ENCODE data around the gene MRAS. TPM values are rescaled to one million over a fixed set of nuclear protein-coding genes. Genes with fewer than 3 reads are reported as not detected.

MRAS gene
- polyA plus RNA-seq, 1 donor from 2014 or later = 52.8 TPM

GRCh38 chr3:138308783-138309182 is 39.6 kb upstream of the MRAS start:
- no peaks in the 10 kb centered on the region for H3K27me3 ChIP-seq (ENCODE audit: insufficient read depth, low read depth, low read length)
- no peak overlapping the region for H3K4me2 ChIP-seq (ENCODE audit: low read length)
- no peaks in the 10 kb centered on the region for H3K9me2 ChIP-seq (ENCODE audit: insufficient read depth, low read length)
- H3K9me3 ChIP-seq (ENCODE audit: low read length) = peaks cover 8% of the 10 kb centered on the region
- H3F3A ChIP-seq (ENCODE audit: insufficient read depth, low read length, poor library complexity, severe bottlenecking) = no peaks in the 10 kb centered on the region
- no peak overlapping the region for H2AFZ ChIP-seq (ENCODE audit: low read depth, low read length)
- no peaks in the 10 kb centered on the region for H4K20me1 ChIP-seq (ENCODE audit: insufficient read depth)
- H3K79me2 ChIP-seq (replicated peaks; ENCODE audit: insufficient read depth, low read length) = no peaks in the 10 kb centered on the region
- no peak overlapping the region for H3K4me3 ChIP-seq (ENCODE audit: low read length)
- H3K36me3 ChIP-seq (ENCODE audit: insufficient read depth, low read length) = no peaks in the 10 kb centered on the region
- H3K9ac ChIP-seq (ENCODE audit: low read length) = no peak overlapping the region
- no peak overlapping the region for H3K27ac ChIP-seq (ENCODE audit: low read length)
- TF ChIP-seq CTCF (IDR thresholded peaks at IDR 0.05; ENCODE audit: poor library complexity, severe bottlenecking) = no peak
- no peak for TF ChIP-seq RAD21 (conservative IDR thresholded peaks at IDR 0.05)
- TF ChIP-seq EP300 (conservative IDR thresholded peaks at IDR 0.05; ENCODE audit: poor library complexity, severe bottlenecking) = no peak
- no peak for TF ChIP-seq TAF1 (IDR thresholded peaks at IDR 0.05; ENCODE audit: low read depth)
- no peak for TF ChIP-seq EZH2 (IDR thresholded peaks at IDR 0.05; ENCODE audit: borderline replicate concordance, insufficient read depth, low read length, poor library complexity, severe bottlenecking)
- no peak for TF ChIP-seq SMC3 (conservative IDR thresholded peaks at IDR 0.05; ENCODE audit: poor library complexity)
- no peak for TF ChIP-seq POLR2AphosphoS5 (IDR thresholded peaks at IDR 0.05)

- H3F3A ChIP-seq (ENCODE audit: insufficient read depth, low read length, poor library complexity, severe bottlenecking) = no peaks in the 10 kb centered on the region
- H3K27me3 ChIP-seq (ENCODE audit: insufficient read depth, low read depth, low read length) = no peaks in the 10 kb centered on the region
- TF ChIP-seq EP300 (conservative IDR thresholded peaks at IDR 0.05; ENCODE audit: poor library complexity, severe bottlenecking) = no peak
- no peak for TF ChIP-seq SMC3 (conservative IDR thresholded peaks at IDR 0.05; ENCODE audit: poor library complexity)
- TF ChIP-seq RAD21 (conservative IDR thresholded peaks at IDR 0.05) = no peak
- H3K36me3 ChIP-seq (ENCODE audit: insufficient read depth, low read length) = no peaks in the 10 kb centered on the region
- no peak overlapping the region for H3K4me3 ChIP-seq (ENCODE audit: low read length)
- no peak overlapping the region for H2AFZ ChIP-seq (ENCODE audit: low read depth, low read length)
- H3K27ac ChIP-seq (ENCODE audit: low read length) = no peak overlapping the region
- H3K4me2 ChIP-seq (ENCODE audit: low read length) = no peak overlapping the region
- peaks cover 8% of the 10 kb centered on the region for H3K9me3 ChIP-seq (ENCODE audit: low read length)
- H3K9ac ChIP-seq (ENCODE audit: low read length) = no peak overlapping the region
- no peaks in the 10 kb centered on the region for H3K9me2 ChIP-seq (ENCODE audit: insufficient read depth, low read length)
- H4K20me1 ChIP-seq (ENCODE audit: insufficient read depth) = no peaks in the 10 kb centered on the region
- H3K79me2 ChIP-seq (replicated peaks; ENCODE audit: insufficient read depth, low read length) = no peaks in the 10 kb centered on the region
Measured at GRCh38 chr3:138310494-138310893, 37.9 kb upstream of the MRAS start.

GRCh38 chr3:138314751-138315150 is 33.6 kb upstream of the MRAS start:
- no peaks in the 10 kb centered on the region for H3K9me2 ChIP-seq (ENCODE audit: insufficient read depth, low read length)
- H3K4me2 ChIP-seq (ENCODE audit: low read length) = no peak overlapping the region
- no peak overlapping the region for H3K9ac ChIP-seq (ENCODE audit: low read length)
- no peaks in the 10 kb centered on the region for H4K20me1 ChIP-seq (ENCODE audit: insufficient read depth)
- no peaks in the 10 kb centered on the region for H3K27me3 ChIP-seq (ENCODE audit: insufficient read depth, low read depth, low read length)
- TF ChIP-seq RAD21 (conservative IDR thresholded peaks at IDR 0.05) (no peak), TAF1 (IDR thresholded peaks at IDR 0.05; ENCODE audit: low read depth) (no peak), EZH2 (IDR thresholded peaks at IDR 0.05; ENCODE audit: borderline replicate concordance, insufficient read depth, low read length, poor library complexity, severe bottlenecking) (no peak)
- no peaks in the 10 kb centered on the region for H3K9me3 ChIP-seq (ENCODE audit: low read length)
- no peak overlapping the region for H3K27ac ChIP-seq (ENCODE audit: low read length)
- no peaks in the 10 kb centered on the region for H3F3A ChIP-seq (ENCODE audit: insufficient read depth, low read length, poor library complexity, severe bottlenecking)
- H2AFZ ChIP-seq (ENCODE audit: low read depth, low read length) = no peak overlapping the region
- no peak overlapping the region for H3K4me3 ChIP-seq (ENCODE audit: low read length)
- H3K36me3 ChIP-seq (ENCODE audit: insufficient read depth, low read length) = no peaks in the 10 kb centered on the region
- no peaks in the 10 kb centered on the region for H3K79me2 ChIP-seq (replicated peaks; ENCODE audit: insufficient read depth, low read length)

GRCh38 chr3:138317687-138318086 is 30.7 kb upstream of the MRAS start:
- Histone ChIP-seq H3F3A (ENCODE audit: insufficient read depth, low read length, poor library complexity, severe bottlenecking) (no peaks in the 10 kb centered on the region), H3K9me2 (ENCODE audit: insufficient read depth, low read length) (no peaks in the 10 kb centered on the region), H3K9ac (ENCODE audit: low read length) (no peak overlapping the region), H3K9me3 (ENCODE audit: low read length) (no peaks in the 10 kb centered on the region), H4K20me1 (ENCODE audit: insufficient read depth) (no peaks in the 10 kb centered on the region), H3K27ac (ENCODE audit: low read length) (no peak overlapping the region), H3K4me2 (ENCODE audit: low read length) (no peak overlapping the region), H3K4me3 (ENCODE audit: low read length) (no peak overlapping the region), H3K79me2 (replicated peaks; ENCODE audit: insufficient read depth, low read length) (no peaks in the 10 kb centered on the region), H3K27me3 (ENCODE audit: insufficient read depth, low read depth, low read length) (no peaks in the 10 kb centered on the region), H3K36me3 (ENCODE audit: insufficient read depth, low read length) (no peaks in the 10 kb centered on the region), H2AFZ (ENCODE audit: low read depth, low read length) (no peak overlapping the region)
- no peak for TF ChIP-seq RAD21 (conservative IDR thresholded peaks at IDR 0.05)
- no peak for TF ChIP-seq SMC3 (conservative IDR thresholded peaks at IDR 0.05; ENCODE audit: poor library complexity)
- TF ChIP-seq REST (IDR thresholded peaks at IDR 0.05; ENCODE audit: borderline replicate concordance) = no peak
- TF ChIP-seq MXI1 (conservative IDR thresholded peaks at IDR 0.05; ENCODE audit: poor library complexity, severe bottlenecking) = no peak
- TF ChIP-seq POLR2AphosphoS5 (IDR thresholded peaks at IDR 0.05) = no peak
- TF ChIP-seq EZH2 (IDR thresholded peaks at IDR 0.05; ENCODE audit: borderline replicate concordance, insufficient read depth, low read length, poor library complexity, severe bottlenecking) = no peak
- no peak for TF ChIP-seq TAF1 (IDR thresholded peaks at IDR 0.05; ENCODE audit: low read depth)
- no peak for TF ChIP-seq EP300 (conservative IDR thresholded peaks at IDR 0.05; ENCODE audit: poor library complexity, severe bottlenecking)
- TF ChIP-seq CTCF (IDR thresholded peaks at IDR 0.05; ENCODE audit: poor library complexity, severe bottlenecking) = no peak
